Measurements from ENCODE around the gene ALPP.
"Not testable (repeated sequence)": the region's sequence is repeated elsewhere in the genome, so short reads cannot be mapped to it uniquely, and the experiment has no call there.

The ALPP gene

DNA sequence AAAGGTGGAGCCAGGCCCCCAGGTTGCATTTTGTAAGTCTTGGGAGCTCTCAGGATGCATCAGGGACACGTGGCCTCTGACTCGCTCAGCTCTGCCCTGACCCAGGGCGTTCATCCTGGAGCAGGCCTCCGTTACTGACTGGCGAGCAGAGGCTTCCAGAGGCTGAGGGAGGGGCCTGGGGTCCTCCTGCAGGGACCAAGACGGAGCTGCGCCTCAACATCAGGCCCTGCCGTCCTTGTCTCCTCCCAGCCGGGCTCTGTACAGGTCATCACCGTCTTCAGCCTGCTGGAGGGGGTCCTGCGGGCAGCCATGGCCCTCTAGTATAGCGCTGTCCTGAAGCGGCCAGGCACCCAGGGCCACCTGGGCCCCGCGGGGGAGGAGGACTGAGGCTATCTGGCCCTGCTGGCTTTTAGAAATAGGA is 10.2 kb upstream of the ALPP start:
- Histone ChIP-seq H3K36me3 (ENCODE audit: control insufficient read depth, insufficient read depth, low read length) (no peaks in the 10 kb centered on the region), H3K4me1 (ENCODE audit: control insufficient read depth, insufficient read depth, low read length) (no peaks in the 10 kb centered on the region), H3K9ac (ENCODE audit: low read depth, low read length) (no peak overlapping the region), H3K27me3 (ENCODE audit: control insufficient read depth, insufficient read depth, low read length) (no peaks in the 10 kb centered on the region), H3K9me3 (ENCODE audit: control insufficient read depth, insufficient read depth, low read length) (no peaks in the 10 kb centered on the region), H3K4me3 (ENCODE audit: low read depth, low read length) (no peak overlapping the region)

DNA sequence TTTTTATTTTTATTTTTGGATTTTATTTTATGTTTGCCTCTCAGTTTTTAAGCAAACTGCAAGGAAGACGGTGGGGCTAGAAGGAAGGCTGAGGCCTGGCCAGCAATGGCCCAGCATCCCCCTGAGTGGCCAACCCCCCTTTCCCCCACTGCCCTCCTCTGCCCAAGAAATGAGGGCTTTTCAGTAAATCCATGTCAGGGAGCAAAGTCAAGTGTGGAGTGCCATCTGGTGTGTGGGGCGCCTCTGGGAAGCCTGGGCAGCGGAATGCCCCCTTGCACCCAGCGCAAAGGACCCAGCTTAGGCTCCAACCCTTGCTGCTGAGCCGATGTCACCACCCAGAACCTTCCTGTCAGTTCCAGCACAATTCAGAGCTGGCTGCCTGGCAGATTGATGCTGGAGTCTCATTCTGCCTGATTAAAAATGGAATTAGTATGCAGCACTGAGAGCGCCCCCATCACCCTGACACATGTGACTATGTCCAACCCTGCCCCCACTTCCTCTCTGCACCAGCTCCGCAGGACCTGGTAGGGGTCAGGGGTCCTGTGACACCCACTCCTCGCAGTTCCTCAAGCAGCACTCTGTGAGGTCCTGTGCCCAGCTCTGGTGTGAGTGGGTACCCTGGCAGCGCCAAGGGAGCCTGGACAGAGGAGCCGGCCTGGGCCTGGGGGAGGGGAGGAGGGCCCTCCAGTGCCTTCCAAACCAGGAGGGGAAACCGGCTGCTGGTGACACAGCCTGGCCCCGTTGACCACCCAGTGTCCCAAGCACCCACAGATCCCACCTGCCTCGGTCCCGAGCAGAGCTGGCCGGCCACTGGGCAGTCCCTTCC is 9.2 kb upstream of the ALPP start:
- Histone ChIP-seq H3K36me3 (ENCODE audit: control insufficient read depth, insufficient read depth, low read length) (no peaks in the 10 kb centered on the region), H3K27me3 (ENCODE audit: control insufficient read depth, insufficient read depth, low read length) (no peaks in the 10 kb centered on the region), H3K4me3 (ENCODE audit: low read depth, low read length) (no peak overlapping the region), H3K9me3 (ENCODE audit: control insufficient read depth, insufficient read depth, low read length) (no peaks in the 10 kb centered on the region), H3K4me1 (ENCODE audit: control insufficient read depth, insufficient read depth, low read length) (peaks cover under 1% of the 10 kb centered on the region), H3K9ac (ENCODE audit: low read depth, low read length) (no peak overlapping the region)

- H3K4me3 ChIP-seq (ENCODE audit: low read depth, low read length); H3K36me3 ChIP-seq (ENCODE audit: control insufficient read depth, insufficient read depth, low read length); H3K27me3 ChIP-seq (ENCODE audit: control insufficient read depth, insufficient read depth, low read length); H3K4me1 ChIP-seq (ENCODE audit: control insufficient read depth, insufficient read depth, low read length); H3K9me3 ChIP-seq (ENCODE audit: control insufficient read depth, insufficient read depth, low read length); H3K9ac ChIP-seq (ENCODE audit: low read depth, low read length): not testable (repeated sequence)
Observed at GRCh38 chr2:232370007-232370406, 8.5 kb upstream of the ALPP start.

DNA sequence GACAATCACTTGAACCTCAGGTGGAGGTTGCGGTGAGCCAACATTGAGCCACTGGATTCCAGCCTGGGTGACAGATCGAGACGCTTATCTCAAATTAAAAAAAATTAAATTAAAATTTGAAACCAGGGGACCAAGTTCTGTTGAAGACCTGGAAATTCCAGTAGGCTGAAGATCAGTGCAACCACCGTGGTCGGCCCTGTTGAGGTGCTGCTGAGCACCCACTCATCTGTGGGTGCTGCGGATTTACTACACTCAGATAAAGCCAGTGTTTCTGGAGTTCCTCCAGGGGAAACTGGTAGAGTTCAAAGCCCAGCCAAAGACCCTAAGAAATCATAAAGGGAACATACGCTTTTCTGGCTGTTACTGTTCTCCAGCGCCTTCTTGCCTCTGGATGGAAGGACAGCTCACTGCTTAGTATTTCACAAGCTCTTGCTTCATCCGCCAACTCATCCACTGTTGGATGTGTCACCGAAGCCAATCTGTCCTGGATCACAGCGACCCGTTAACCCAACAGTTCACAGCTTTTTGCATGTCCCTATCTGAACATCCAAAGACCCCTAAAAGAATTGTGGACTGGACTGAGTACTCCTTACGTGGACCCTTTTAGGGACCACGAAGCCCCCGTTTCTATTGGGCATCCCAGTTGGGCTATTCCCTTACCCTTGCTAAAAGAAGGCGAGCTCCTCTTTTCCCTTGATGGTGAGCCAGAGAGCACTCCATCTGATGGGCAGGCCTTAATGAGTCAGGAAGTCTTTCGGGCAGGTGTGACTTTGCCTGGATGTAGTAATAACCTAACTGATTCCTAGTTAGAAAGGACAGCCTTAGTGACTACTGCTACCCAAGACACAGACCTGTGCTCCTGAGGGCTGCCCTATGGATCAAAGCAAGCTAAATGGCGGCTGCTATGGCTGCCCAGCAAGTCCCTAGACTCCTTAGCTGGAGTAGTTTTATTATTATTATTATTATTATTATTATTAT is 6.0 kb upstream of the ALPP start:
- H3K36me3 ChIP-seq (ENCODE audit: control insufficient read depth, insufficient read depth, low read length): no peaks in the 10 kb centered on the region
- H3K4me1 ChIP-seq (ENCODE audit: control insufficient read depth, insufficient read depth, low read length): peaks cover 12% of the 10 kb centered on the region
- H3K27me3 ChIP-seq (ENCODE audit: control insufficient read depth, insufficient read depth, low read length): no peaks in the 10 kb centered on the region
- no peak overlapping the region for H3K4me3 ChIP-seq (ENCODE audit: low read depth, low read length)
- H3K9ac ChIP-seq (ENCODE audit: low read depth, low read length): no peak overlapping the region
- H3K9me3 ChIP-seq (ENCODE audit: control insufficient read depth, insufficient read depth, low read length): no peaks in the 10 kb centered on the region

- Histone ChIP-seq H3K4me1 (ENCODE audit: control insufficient read depth, insufficient read depth, low read length) (peaks cover 12% of the 10 kb centered on the region), H3K36me3 (ENCODE audit: control insufficient read depth, insufficient read depth, low read length) (no peaks in the 10 kb centered on the region), H3K4me3 (ENCODE audit: low read depth, low read length) (no peak overlapping the region), H3K27me3 (ENCODE audit: control insufficient read depth, insufficient read depth, low read length) (no peaks in the 10 kb centered on the region), H3K9me3 (ENCODE audit: control insufficient read depth, insufficient read depth, low read length) (no peaks in the 10 kb centered on the region), H3K9ac (ENCODE audit: low read depth, low read length) (no peak overlapping the region)
Observed at GRCh38 chr2:232374356-232374755, 4.2 kb upstream of the ALPP start.

GRCh38 chr2:232375164-232375563 is 3.4 kb upstream of the ALPP start:
- H3K27me3 ChIP-seq (ENCODE audit: control insufficient read depth, insufficient read depth, low read length): no peaks in the 10 kb centered on the region
- H3K36me3 ChIP-seq (ENCODE audit: control insufficient read depth, insufficient read depth, low read length): no peaks in the 10 kb centered on the region
- no peak overlapping the region for H3K4me3 ChIP-seq (ENCODE audit: low read depth, low read length)
- H3K9ac ChIP-seq (ENCODE audit: low read depth, low read length): no peak overlapping the region
- no peaks in the 10 kb centered on the region for H3K9me3 ChIP-seq (ENCODE audit: control insufficient read depth, insufficient read depth, low read length)
- H3K4me1 ChIP-seq (ENCODE audit: control insufficient read depth, insufficient read depth, low read length): peaks cover 12% of the 10 kb centered on the region

DNA sequence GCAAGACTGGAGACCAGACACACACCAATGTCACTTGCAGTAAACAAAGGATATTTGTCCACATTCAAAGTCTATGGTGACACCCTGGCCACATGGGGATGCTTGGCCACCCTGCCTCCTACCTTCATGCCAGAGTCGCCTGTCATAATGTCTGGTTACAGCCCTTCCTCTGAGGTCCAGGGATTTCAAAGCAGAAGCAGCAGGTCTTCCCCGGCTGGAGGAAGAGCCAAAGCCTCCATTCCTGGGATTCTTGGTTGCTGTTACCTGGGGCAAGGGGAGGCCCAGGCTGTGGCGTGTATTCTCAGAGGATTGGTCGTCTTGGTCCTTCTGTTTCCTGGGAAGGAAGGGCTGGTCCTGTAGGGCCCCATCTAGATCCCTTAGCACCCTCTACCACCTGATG is 2.3 kb upstream of the ALPP start:
- Histone ChIP-seq H3K9me3 (ENCODE audit: control insufficient read depth, insufficient read depth, low read length) (no peaks in the 10 kb centered on the region), H3K36me3 (ENCODE audit: control insufficient read depth, insufficient read depth, low read length) (no peaks in the 10 kb centered on the region), H3K27me3 (ENCODE audit: control insufficient read depth, insufficient read depth, low read length) (no peaks in the 10 kb centered on the region), H3K4me3 (ENCODE audit: low read depth, low read length) (no peak overlapping the region), H3K4me1 (ENCODE audit: control insufficient read depth, insufficient read depth, low read length) (peaks cover 12% of the 10 kb centered on the region), H3K9ac (ENCODE audit: low read depth, low read length) (no peak overlapping the region)

GRCh38 chr2:232376713-232377112 is 1.8 kb upstream of the ALPP start:
- no peak overlapping the region for H3K4me3 ChIP-seq (ENCODE audit: low read depth, low read length)
- H3K9ac ChIP-seq (ENCODE audit: low read depth, low read length): no peak overlapping the region
- H3K36me3 ChIP-seq (ENCODE audit: control insufficient read depth, insufficient read depth, low read length): no peaks in the 10 kb centered on the region
- H3K9me3 ChIP-seq (ENCODE audit: control insufficient read depth, insufficient read depth, low read length): no peaks in the 10 kb centered on the region
- peaks cover 12% of the 10 kb centered on the region for H3K4me1 ChIP-seq (ENCODE audit: control insufficient read depth, insufficient read depth, low read length)
- H3K27me3 ChIP-seq (ENCODE audit: control insufficient read depth, insufficient read depth, low read length): no peaks in the 10 kb centered on the region

- no peaks in the 10 kb centered on the region for H3K36me3 ChIP-seq (ENCODE audit: control insufficient read depth, insufficient read depth, low read length)
- no peaks in the 10 kb centered on the region for H3K9me3 ChIP-seq (ENCODE audit: control insufficient read depth, insufficient read depth, low read length)
- peaks cover 14% of the 10 kb centered on the region for H3K4me1 ChIP-seq (ENCODE audit: control insufficient read depth, insufficient read depth, low read length)
- H3K27me3 ChIP-seq (ENCODE audit: control insufficient read depth, insufficient read depth, low read length): no peaks in the 10 kb centered on the region
- H3K9ac ChIP-seq (ENCODE audit: low read depth, low read length): no peak overlapping the region
- H3K4me3 ChIP-seq (ENCODE audit: low read depth, low read length): no peak overlapping the region
Observed at GRCh38 chr2:232377319-232377718, 1.2 kb upstream of the ALPP start.

DNA sequence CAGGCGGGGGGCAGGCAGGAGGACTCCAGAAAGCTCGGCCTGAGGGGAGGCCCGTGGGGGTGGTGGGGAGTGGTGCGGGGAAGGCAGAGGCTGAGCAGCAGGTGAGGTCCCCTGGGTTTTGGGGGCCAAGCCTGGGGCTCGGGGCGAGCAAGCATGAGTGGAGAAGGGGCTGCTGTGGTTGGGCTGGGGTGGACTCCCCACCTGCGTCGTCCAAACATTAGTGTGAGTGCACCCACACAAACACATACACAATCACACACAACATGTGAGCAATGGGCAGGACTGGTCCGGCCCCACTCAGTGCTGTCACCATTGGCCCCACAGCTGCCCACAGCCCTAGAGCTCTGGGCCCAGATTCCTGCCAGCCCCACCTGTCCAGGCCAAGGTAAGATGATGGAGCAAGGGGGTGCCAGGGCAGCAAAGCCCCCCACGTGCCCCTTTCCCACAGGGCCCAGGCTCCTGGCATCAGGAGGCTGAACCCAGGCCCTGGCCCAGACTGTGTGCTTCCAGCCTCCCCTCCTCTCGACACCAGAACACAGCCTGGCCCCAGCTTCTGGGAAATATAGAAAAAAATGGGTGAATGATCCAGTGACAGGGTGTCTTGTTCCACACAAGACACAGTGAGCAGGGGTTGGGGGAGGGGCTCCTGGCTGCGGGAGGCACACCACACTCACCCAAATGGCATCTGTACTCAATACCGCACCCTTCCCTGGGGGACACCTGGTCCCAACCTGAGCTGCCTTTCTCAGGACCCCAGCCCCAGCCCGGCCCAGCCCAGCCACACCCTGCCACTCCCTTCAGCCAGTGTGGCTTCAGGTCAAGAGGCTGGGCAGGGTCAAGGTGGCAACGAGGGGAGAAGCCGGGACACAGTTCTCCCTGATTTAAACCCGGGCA is 463 bp upstream of the ALPP start:
- no peak overlapping the region for H3K4me3 ChIP-seq (ENCODE audit: low read depth, low read length)
- no peaks in the 10 kb centered on the region for H3K27me3 ChIP-seq (ENCODE audit: control insufficient read depth, insufficient read depth, low read length)
- peaks cover 14% of the 10 kb centered on the region for H3K4me1 ChIP-seq (ENCODE audit: control insufficient read depth, insufficient read depth, low read length)
- no peak overlapping the region for H3K9ac ChIP-seq (ENCODE audit: low read depth, low read length)
- H3K36me3 ChIP-seq (ENCODE audit: control insufficient read depth, insufficient read depth, low read length): no peaks in the 10 kb centered on the region
- H3K9me3 ChIP-seq (ENCODE audit: control insufficient read depth, insufficient read depth, low read length): no peaks in the 10 kb centered on the region
